HUES48 (cell line): Measurements from ENCODE around the gene SP9.

Experiments
- H3K27ac ChIP-seq: one replicate; pipeline ENCODE4 v1.7.0; 2013; ENCODE audit warnings: low read depth, low read length, inconsistent platforms
- H3K27me3 ChIP-seq: 2 replicates; pipeline ENCODE4 v1.6.1; 2013; ENCODE audit warnings: mild to moderate bottlenecking, low read length; ENCODE audit not compliant: control insufficient read depth, insufficient read depth
- H3K36me3 ChIP-seq: 2 replicates; pipeline ENCODE4 v1.6.1; 2013; ENCODE audit warnings: low read length; ENCODE audit not compliant: control insufficient read depth, insufficient read depth
- H3K4me1 ChIP-seq: 2 replicates; pipeline ENCODE4 v1.6.1; 2013; ENCODE audit warnings: mild to moderate bottlenecking, low read length; ENCODE audit not compliant: control insufficient read depth, insufficient read depth
- H3K4me3 ChIP-seq: 2 replicates; pipeline ENCODE4 v1.5.1; 2013; ENCODE audit warnings: mild to moderate bottlenecking, low read depth, low read length
- H3K9ac ChIP-seq: 2 replicates; pipeline ENCODE4 v1.6.1; 2013; ENCODE audit warnings: mild to moderate bottlenecking, low read depth, low read length, moderate library complexity
- H3K9me3 ChIP-seq: 2 replicates; pipeline ENCODE4 v1.6.1; 2013; ENCODE audit warnings: low read length; ENCODE audit not compliant: control insufficient read depth, insufficient read depth

SP9 gene

GRCh38 chr2:174334781-174335251 lies at the start of gene SP9:
TSS of gene SP9 (plus strand) at chr2:174334954. CDS start at chr2:174335093, 139 bp downstream.
- Histone ChIP-seq H3K4me3 (peak within 1 kb of the TSS; percentile 55), H3K9ac (no peak within 1 kb of the TSS), H3K27me3 (peaks cover 100% of the 10 kb centered on the region), H3K9me3 (no peaks in the 10 kb centered on the region), H3K27ac (no peak within 1 kb of the TSS), H3K4me1 (peaks cover 68% of the 10 kb centered on the region), H3K36me3 (no peaks in the 10 kb centered on the region)

- Histone ChIP-seq H3K9me3 (no peaks in the 10 kb centered on the region), H3K4me1 (no peaks in the 10 kb centered on the region), H3K27me3 (no peaks in the 10 kb centered on the region), H3K27ac (no peak overlapping the region), H3K36me3 (no peaks in the 10 kb centered on the region), H3K4me3 (no peak overlapping the region), H3K9ac (no peak overlapping the region)
Observed at GRCh38 chr2:174286172-174286571, 48.6 kb upstream of the SP9 start.

DNA sequence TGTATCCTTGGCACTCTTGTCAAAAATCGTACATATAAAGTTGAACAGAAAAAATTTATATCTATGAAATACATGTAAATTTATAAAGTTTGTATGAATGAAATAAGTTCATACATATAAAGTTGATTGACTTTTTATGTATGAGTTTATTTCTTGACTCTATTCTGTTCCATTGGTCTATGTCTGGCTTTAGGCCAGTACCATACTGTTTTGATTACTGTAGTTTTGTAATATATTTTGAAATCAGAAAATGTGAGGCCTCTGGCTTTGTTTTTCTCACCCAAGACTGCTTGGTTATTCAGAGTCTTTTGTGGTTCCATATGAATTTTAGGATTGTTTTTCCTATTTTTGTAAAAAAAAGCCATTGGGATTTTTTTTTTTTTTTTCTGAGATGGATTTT lies 41.8 kb upstream of the SP9 start:
- H3K4me1 ChIP-seq, result peaks cover 15% of the 10 kb centered on the region
- H3K4me3 ChIP-seq, result no peak overlapping the region
- H3K9ac ChIP-seq, result no peak overlapping the region
- no peaks in the 10 kb centered on the region for H3K36me3 ChIP-seq
- peaks cover 4% of the 10 kb centered on the region; the same call in 1 of the 2 replicates for H3K9me3 ChIP-seq
- H3K27me3 ChIP-seq, result no peaks in the 10 kb centered on the region
- H3K27ac ChIP-seq, result no peak overlapping the region

GRCh38 chr2:174300114-174300513 lies 34.6 kb upstream of the SP9 start:
- H3K4me3 ChIP-seq, result no peak overlapping the region

GRCh38 chr2:174312581-174313234 lies 22.0 kb upstream of the SP9 start:
- no peaks in the 10 kb centered on the region for H3K36me3 ChIP-seq
- H3K9ac ChIP-seq, result no peak overlapping the region
- H3K27ac ChIP-seq, result no peak overlapping the region
- peaks cover 6% of the 10 kb centered on the region; the same call in 1 of the 2 replicates for H3K4me1 ChIP-seq
- no peaks in the 10 kb centered on the region for H3K9me3 ChIP-seq
- H3K4me3 ChIP-seq, result no peak overlapping the region
- no peaks in the 10 kb centered on the region for H3K27me3 ChIP-seq

More at GRCh38 chr2:174300114-174300513, 34.6 kb upstream of the SP9 start:
- Histone ChIP-seq H3K9ac (no peak overlapping the region), H3K9me3 (no peaks in the 10 kb centered on the region), H3K4me1 (peaks cover 26% of the 10 kb centered on the region), H3K36me3 (no peaks in the 10 kb centered on the region), H3K27ac (no peak overlapping the region), H3K27me3 (no peaks in the 10 kb centered on the region)

DNA sequence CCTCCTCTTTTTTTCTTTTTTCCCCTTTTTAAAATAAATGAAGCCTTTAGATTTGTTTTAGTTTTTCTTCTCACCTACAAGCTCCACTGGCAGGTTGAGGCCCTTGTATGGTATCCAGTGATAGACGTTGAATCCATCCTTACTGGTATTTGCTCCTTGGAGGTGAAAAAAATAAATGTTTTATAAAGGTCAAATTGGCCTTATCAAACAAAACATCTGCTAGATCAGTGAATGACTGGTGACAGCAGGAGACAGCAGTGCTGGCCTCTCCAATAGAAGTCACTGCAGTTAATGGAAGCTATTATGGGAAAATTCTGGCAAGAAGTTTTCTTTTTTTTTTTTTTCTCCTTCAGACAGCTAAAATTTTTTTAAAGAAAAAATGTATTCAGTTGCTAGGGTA lies 12.6 kb upstream of the SP9 start:
- Histone ChIP-seq H3K9me3 (no peaks in the 10 kb centered on the region), H3K27me3 (peaks cover 33% of the 10 kb centered on the region), H3K27ac (no peak overlapping the region), H3K36me3 (no peaks in the 10 kb centered on the region), H3K4me3 (no peak overlapping the region), H3K9ac (no peak overlapping the region), H3K4me1 (peaks cover 5% of the 10 kb centered on the region)

GRCh38 chr2:174322746-174323145 lies 12.0 kb upstream of the SP9 start:
- Histone ChIP-seq H3K9ac (no peak overlapping the region), H3K9me3 (no peaks in the 10 kb centered on the region), H3K4me3 (no peak overlapping the region), H3K27ac (no peak overlapping the region), H3K36me3 (no peaks in the 10 kb centered on the region), H3K4me1 (peaks cover 5% of the 10 kb centered on the region), H3K27me3 (peaks cover 39% of the 10 kb centered on the region)

GRCh38 chr2:174324530-174324929 lies 10.2 kb upstream of the SP9 start:
- Histone ChIP-seq H3K9ac (no peak overlapping the region), H3K27ac (no peak overlapping the region), H3K36me3 (no peaks in the 10 kb centered on the region), H3K4me3 (no peak overlapping the region), H3K4me1 (peaks cover 15% of the 10 kb centered on the region), H3K27me3 (peaks cover 56% of the 10 kb centered on the region), H3K9me3 (no peaks in the 10 kb centered on the region)

- no peaks in the 10 kb centered on the region for H3K9me3 ChIP-seq
- no peaks in the 10 kb centered on the region for H3K36me3 ChIP-seq
- no peak overlapping the region for H3K9ac ChIP-seq
- H3K4me3 ChIP-seq, result peak overlapping the region; percentile 71
- peaks cover 21% of the 10 kb centered on the region for H3K4me1 ChIP-seq
- H3K27ac ChIP-seq, result no peak overlapping the region
- H3K27me3 ChIP-seq, result peaks cover 67% of the 10 kb centered on the region
Observed at GRCh38 chr2:174325373-174326160, 9.2 kb upstream of the SP9 start.

DNA sequence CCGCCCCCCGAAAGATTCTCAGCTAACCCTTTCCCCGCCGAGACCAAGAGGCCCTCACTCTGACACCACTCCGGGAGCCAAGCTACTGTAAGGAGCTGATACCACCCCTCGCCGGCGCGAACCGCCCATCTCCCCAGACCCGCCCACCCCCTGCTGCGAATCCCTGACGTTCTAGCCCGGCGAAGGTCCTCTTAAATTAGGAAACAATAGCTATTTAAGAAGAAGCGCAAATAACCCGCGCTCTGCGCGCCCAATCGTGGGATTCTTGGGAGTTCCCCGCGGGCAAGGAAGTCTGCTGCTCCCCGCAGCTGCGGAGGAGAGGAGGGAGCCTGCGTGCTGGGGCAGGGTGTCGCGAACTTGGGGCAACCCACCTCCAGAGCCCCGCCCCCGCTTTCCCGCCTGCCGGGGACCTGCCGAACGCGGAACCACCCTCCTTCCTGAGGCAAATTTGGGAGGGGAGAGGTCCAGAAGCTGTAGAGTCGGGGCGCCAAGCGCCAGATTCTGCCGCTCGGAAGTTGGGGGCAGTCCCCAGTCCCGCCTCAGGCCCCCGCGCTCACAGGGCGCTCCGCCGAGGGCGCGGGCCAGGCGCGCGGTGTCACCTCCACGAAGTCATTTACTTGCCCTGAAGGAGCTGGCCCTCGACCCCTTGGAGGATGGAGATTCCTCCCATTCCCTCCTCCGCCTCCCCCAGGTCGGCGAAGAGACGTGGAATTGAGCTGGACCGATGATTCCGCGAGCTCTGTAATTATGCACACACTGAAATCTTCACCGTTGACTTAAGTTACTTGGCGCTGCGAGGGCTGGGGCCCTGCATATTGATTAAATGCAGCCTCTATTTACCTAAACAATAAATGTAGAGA lies 8.4 kb upstream of the SP9 start:
- Histone ChIP-seq H3K9me3 (no peaks in the 10 kb centered on the region), H3K4me3 (peak overlapping the region; percentile 71), H3K27me3 (peaks cover 75% of the 10 kb centered on the region), H3K36me3 (no peaks in the 10 kb centered on the region), H3K9ac (no peak overlapping the region), H3K4me1 (peaks cover 21% of the 10 kb centered on the region), H3K27ac (no peak overlapping the region)
